WTC11 (cell line): Measurements from ENCODE around the gene STUM. TPM values are rescaled to one million over a fixed set of nuclear protein-coding genes. Genes with fewer than 3 reads are reported as not detected.

Source experiments
- ATAC-seq: fragments of 200-7000 bp; cut with Tn5 transposase; 2 replicates; pipeline ENCODE4 v1.10.0; 2021; ENCODE audit warnings: mild to moderate bottlenecking, moderate library complexity
- CTCF ChIA-PET: fragments of 300-600 bp; sonication (Branson Sonifier 250); formaldehyde crosslinking; loops from one replicate; lab custom pipeline; 2021; ENCODE audit warnings: antibody characterized with exemption; lab: Charles Lee
- POLR2A ChIA-PET: fragments of 350-600 bp; sonication (Branson Sonifier 250); formaldehyde crosslinking; loops from one replicate; lab custom pipeline; 2021; ENCODE audit warnings: antibody characterized with exemption; lab: Charles Lee
- DNase-seq: peaks from one replicate; pipeline ENCODE4 v3.0.0; 2021; ENCODE audit warnings: low spot score
- H3K27ac Mint-ChIP-seq: 2 replicates; pipeline ENCODE4 v1.8.0; 2021; ENCODE audit warnings: mixed read lengths
- H3K27me3 Mint-ChIP-seq: 2 replicates; pipeline ENCODE4 v1.8.0; 2021; ENCODE audit warnings: low read depth, mild to moderate bottlenecking, moderate library complexity, mixed read lengths
- H3K36me3 Mint-ChIP-seq: 2 replicates; pipeline ENCODE4 v1.8.0; 2021; ENCODE audit warnings: mixed read lengths
- H3K4me1 Mint-ChIP-seq: 2 replicates; pipeline ENCODE4 v1.8.0; 2022; ENCODE audit warnings: mixed read lengths
- H3K4me3 Mint-ChIP-seq: 2 replicates; pipeline ENCODE4 v1.8.0; 2021; ENCODE audit warnings: mild to moderate bottlenecking, moderate library complexity, mixed read lengths
- H3K9me3 Mint-ChIP-seq: 2 replicates; pipeline ENCODE4 v1.8.0; 2021; ENCODE audit warnings: mixed read lengths
- ETV6 ChIP-seq: sonication (generic); formaldehyde crosslinking; IDR thresholded peaks from 2 replicates; pipeline ENCODE4 v1.8.1; 2022; ENCODE audit warnings: mild to moderate bottlenecking, missing genetic modification reagents
- MYBL2 ChIP-seq: sonication (generic); formaldehyde crosslinking; IDR thresholded peaks from 2 replicates; pipeline ENCODE4 v1.8.1; 2023; ENCODE audit warnings: mild to moderate bottlenecking, moderate library complexity, missing genetic modification reagents
- SMAD3 ChIP-seq: sonication (generic); formaldehyde crosslinking; IDR thresholded peaks from 2 replicates; pipeline ENCODE4 v1.8.0; 2022; ENCODE audit warnings: missing genetic modification reagents, mild to moderate bottlenecking, borderline replicate concordance
- TCF7 ChIP-seq: sonication (generic); formaldehyde crosslinking; IDR thresholded peaks from 2 replicates; pipeline ENCODE4 v1.8.0; 2022; ENCODE audit warnings: mild to moderate bottlenecking, low read depth, missing genetic modification reagents, moderate library complexity
- ZNF423 ChIP-seq: fragments of 250-450 bp; sonication (Bioruptor Pico); IDR thresholded peaks from 2 replicates; pipeline ENCODE4 v2.1.2; 2022; ENCODE audit warnings: mild to moderate bottlenecking, moderate library complexity
- total RNA-seq: library from RNA; stranded (reverse); gene quantifications from 3 replicates; pipeline ENCODE4 v1.2.3, GENCODE V29; 2021
- TF ChIP-seq, protein P1 (sequence below): sonication (generic); formaldehyde crosslinking; conservative IDR thresholded peaks from 2 replicates; pipeline ENCODE4 v1.8.1; 2023; ENCODE audit warnings: mild to moderate bottlenecking, low read depth, missing genetic modification reagents, moderate library complexity
- TF ChIP-seq, protein P2 (sequence below): sonication (generic); formaldehyde crosslinking; IDR thresholded peaks from 2 replicates; pipeline ENCODE4 v1.8.0; 2022; ENCODE audit warnings: mild to moderate bottlenecking, missing genetic modification reagents
- TF ChIP-seq, protein P3 (sequence below): sonication (generic); formaldehyde crosslinking; IDR thresholded peaks from 2 replicates; pipeline ENCODE4 v1.8.1; 2023; ENCODE audit warnings: mild to moderate bottlenecking, missing genetic modification reagents
- TF ChIP-seq, protein P4 (sequence below): sonication (generic); formaldehyde crosslinking; IDR thresholded peaks from 2 replicates; pipeline ENCODE4 v1.8.1; 2023; ENCODE audit warnings: mild to moderate bottlenecking, missing genetic modification reagents, moderate library complexity
- TF ChIP-seq, protein P5 (sequence below): sonication (generic); formaldehyde crosslinking; IDR thresholded peaks from 2 replicates; pipeline ENCODE4 v1.8.0; 2022; ENCODE audit warnings: mild to moderate bottlenecking, missing genetic modification reagents

The STUM gene
- total RNA-seq, 1 experiment from 2014 or later: 2.5 TPM

DNA sequence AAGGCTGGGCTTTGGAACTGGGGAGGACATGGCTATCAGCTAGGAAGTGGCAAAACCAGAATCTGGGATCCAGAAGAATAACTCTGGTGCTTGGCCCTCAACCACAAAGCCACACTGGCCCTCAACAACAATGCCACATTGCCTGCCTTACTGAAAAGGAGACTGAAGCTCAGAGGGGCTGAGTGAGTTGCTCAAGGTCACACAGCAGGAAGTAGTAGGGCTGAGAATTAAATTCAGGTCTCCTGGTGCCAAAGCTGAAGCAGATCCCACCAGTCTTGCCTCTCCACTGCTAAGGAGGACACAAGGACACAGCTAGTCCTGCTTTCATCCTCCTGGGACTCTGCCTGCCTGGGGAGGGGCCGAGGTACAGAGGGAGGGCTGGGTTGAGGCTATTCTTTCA is 29.4 kb upstream of the STUM start (continued):
- TF ChIP-seq, protein P1, sequence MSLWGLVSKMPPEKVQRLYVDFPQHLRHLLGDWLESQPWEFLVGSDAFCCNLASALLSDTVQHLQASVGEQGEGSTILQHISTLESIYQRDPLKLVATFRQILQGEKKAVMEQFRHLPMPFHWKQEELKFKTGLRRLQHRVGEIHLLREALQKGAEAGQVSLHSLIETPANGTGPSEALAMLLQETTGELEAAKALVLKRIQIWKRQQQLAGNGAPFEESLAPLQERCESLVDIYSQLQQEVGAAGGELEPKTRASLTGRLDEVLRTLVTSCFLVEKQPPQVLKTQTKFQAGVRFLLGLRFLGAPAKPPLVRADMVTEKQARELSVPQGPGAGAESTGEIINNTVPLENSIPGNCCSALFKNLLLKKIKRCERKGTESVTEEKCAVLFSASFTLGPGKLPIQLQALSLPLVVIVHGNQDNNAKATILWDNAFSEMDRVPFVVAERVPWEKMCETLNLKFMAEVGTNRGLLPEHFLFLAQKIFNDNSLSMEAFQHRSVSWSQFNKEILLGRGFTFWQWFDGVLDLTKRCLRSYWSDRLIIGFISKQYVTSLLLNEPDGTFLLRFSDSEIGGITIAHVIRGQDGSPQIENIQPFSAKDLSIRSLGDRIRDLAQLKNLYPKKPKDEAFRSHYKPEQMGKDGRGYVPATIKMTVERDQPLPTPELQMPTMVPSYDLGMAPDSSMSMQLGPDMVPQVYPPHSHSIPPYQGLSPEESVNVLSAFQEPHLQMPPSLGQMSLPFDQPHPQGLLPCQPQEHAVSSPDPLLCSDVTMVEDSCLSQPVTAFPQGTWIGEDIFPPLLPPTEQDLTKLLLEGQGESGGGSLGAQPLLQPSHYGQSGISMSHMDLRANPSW (CRISPR knock-in tag): no peak
- TF ChIP-seq TCF7 (CRISPR knock-in tag): no peak
- TF ChIP-seq, protein P2, sequence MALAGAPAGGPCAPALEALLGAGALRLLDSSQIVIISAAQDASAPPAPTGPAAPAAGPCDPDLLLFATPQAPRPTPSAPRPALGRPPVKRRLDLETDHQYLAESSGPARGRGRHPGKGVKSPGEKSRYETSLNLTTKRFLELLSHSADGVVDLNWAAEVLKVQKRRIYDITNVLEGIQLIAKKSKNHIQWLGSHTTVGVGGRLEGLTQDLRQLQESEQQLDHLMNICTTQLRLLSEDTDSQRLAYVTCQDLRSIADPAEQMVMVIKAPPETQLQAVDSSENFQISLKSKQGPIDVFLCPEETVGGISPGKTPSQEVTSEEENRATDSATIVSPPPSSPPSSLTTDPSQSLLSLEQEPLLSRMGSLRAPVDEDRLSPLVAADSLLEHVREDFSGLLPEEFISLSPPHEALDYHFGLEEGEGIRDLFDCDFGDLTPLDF: no peak

DNA sequence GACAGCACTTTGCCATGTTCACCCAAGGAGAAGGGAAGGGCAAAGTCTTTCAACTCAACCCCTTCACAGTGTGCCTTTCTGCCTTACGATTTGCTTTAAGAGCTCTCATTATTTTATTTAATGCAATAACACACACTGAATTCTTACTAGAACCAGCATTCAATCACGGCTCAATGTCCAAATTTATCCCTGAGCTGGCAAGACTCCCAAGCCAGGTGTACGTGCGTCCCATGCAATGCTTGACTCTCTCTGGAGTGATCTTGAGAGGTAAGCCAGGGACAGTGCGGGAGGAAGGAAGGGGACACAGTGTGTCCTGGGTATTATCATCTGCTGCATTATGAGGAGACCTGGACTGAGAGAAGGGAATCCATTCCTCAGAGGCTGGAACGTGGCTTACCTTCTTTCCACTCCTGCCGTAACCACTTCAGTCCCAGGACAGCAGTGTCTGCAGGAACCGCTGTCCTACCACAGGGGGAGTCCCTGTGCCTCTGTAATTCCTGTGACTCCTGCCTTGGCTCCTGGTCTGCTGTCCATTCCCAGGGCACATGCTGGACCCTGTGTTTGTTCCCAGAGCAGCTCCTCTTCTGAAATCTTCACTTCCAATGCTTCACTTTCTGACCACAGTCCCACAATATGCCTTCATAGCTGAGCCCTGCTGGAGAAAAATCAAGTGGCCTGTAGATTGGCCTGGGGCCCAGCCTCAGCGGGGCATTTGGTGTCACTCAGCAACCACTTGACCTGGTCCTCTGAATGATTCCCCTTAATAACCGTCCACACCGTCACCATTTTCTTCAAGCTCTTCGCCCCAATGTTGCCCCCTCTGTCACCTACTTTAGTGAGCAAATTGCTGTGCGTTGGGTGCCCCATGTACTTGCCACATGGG is 28.6 kb upstream of the STUM start:
- H3K27me3 Mint-ChIP-seq: peaks cover 21% of the 10 kb centered on the region
- ATAC-seq: peak; percentile 78
- peaks cover 25% of the 10 kb centered on the region for H3K4me1 Mint-ChIP-seq
- no peaks in the 10 kb centered on the region for H3K36me3 Mint-ChIP-seq
- H3K27ac Mint-ChIP-seq: no peak overlapping the region
- DNase-seq: peak; percentile 35
- TF ChIP-seq ETV6 (CRISPR knock-in tag): 0 out of 2 replicates have a peak, but pooled peaks have one; percentile 29
- TF ChIP-seq, protein P3, sequence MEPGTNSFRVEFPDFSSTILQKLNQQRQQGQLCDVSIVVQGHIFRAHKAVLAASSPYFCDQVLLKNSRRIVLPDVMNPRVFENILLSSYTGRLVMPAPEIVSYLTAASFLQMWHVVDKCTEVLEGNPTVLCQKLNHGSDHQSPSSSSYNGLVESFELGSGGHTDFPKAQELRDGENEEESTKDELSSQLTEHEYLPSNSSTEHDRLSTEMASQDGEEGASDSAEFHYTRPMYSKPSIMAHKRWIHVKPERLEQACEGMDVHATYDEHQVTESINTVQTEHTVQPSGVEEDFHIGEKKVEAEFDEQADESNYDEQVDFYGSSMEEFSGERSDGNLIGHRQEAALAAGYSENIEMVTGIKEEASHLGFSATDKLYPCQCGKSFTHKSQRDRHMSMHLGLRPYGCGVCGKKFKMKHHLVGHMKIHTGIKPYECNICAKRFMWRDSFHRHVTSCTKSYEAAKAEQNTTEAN (CRISPR knock-in tag): no peak
- TF ChIP-seq, all 79 proteins: peak for 1
- CTCF ChIA-PET: interaction anchor here (0.9 to 4.2 kb wide), 13 partner anchors 13 to 112 kb away, joined by 3 to 30 read pairs (median 4); partner anchors contain the start of genes PARP1 and STUM
- Mint-ChIP-seq H3K9me3 (no peaks in the 10 kb centered on the region), H3K4me3 (no peak overlapping the region; the same call in 1 of the 2 replicates)
- POLR2A ChIA-PET: interaction anchor here (0.6 kb wide), 1 partner anchor 189 kb away, joined by 6 read pairs; no protein-coding TSS in a partner anchor

DNA sequence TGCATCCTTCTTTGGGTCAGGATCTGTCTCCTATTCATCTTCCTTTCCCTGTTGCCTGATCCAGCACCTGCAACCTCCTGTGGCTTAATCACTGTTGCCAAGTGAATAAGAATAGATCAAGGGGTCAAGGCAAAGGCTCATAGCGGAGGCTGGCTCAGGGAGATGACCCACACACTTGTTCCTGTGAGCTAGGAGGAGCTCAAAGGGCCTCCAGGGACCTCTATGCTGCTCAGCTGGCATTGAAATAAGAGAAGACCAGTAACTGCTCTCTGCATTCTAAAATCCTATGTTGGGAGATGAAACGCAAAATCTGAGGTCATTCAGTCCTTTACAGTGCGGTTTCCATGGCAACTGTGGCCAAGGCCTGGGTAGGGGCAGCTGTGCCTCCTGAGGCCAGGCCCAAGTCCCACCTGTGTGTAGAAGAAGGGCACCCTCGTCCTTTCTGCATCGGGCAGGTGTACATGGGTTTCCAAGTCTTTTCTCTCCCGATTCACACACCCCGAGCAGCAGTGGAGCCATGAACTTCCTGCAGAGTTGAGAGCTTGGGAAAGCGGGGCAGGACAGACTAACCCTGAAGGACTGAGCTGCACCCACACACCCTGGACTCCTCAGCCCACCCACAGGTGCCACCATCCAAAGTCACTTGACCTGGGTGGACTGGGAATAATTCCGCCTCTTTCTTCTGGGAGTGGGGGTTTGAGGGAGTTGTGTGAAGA is 27.8 kb upstream of the STUM start:
- H3K4me3 Mint-ChIP-seq: no peak overlapping the region; the same call in 1 of the 2 replicates
- no peaks in the 10 kb centered on the region for H3K9me3 Mint-ChIP-seq
- ATAC-seq: peak; percentile 83
- ChIA-PET CTCF (interaction anchor here (0.9 to 4.2 kb wide), 9 partner anchors 12 to 113 kb away, joined by 3 to 30 read pairs (median 6); partner anchors contain the start of genes PARP1 and STUM), POLR2A (interaction anchor here (0.5 kb wide), 1 partner anchor 82 kb away, joined by 3 read pairs; no protein-coding TSS in a partner anchor)
- no peaks in the 10 kb centered on the region for H3K36me3 Mint-ChIP-seq
- H3K27ac Mint-ChIP-seq: no peak overlapping the region
- H3K27me3 Mint-ChIP-seq: peaks cover 22% of the 10 kb centered on the region
- peak; percentile 34 for DNase-seq
- TF ChIP-seq ZNF423 (CRISPR knock-in tag) (0 out of 2 replicates have a peak, but pooled peaks have one; percentile 3), MYBL2 (CRISPR knock-in tag) (0 out of 2 replicates have a peak, but pooled peaks have one; percentile 22), SMAD3 (no peak)
- TF ChIP-seq, protein P4, sequence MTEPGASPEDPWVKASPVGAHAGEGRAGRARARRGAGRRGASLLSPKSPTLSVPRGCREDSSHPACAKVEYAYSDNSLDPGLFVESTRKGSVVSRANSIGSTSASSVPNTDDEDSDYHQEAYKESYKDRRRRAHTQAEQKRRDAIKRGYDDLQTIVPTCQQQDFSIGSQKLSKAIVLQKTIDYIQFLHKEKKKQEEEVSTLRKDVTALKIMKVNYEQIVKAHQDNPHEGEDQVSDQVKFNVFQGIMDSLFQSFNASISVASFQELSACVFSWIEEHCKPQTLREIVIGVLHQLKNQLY (CRISPR knock-in tag): no peak
- TF ChIP-seq, protein P5, sequence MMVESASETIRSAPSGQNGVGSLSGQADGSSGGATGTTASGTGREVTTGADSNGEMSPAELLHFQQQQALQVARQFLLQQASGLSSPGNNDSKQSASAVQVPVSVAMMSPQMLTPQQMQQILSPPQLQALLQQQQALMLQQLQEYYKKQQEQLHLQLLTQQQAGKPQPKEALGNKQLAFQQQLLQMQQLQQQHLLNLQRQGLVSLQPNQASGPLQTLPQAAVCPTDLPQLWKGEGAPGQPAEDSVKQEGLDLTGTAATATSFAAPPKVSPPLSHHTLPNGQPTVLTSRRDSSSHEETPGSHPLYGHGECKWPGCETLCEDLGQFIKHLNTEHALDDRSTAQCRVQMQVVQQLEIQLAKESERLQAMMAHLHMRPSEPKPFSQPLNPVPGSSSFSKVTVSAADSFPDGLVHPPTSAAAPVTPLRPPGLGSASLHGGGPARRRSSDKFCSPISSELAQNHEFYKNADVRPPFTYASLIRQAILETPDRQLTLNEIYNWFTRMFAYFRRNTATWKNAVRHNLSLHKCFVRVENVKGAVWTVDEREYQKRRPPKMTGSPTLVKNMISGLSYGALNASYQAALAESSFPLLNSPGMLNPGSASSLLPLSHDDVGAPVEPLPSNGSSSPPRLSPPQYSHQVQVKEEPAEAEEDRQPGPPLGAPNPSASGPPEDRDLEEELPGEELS (CRISPR knock-in tag): 0 out of 2 replicates have a peak, but pooled peaks have one; percentile 35
- peaks cover 25% of the 10 kb centered on the region for H3K4me1 Mint-ChIP-seq
